Liver (tissue), 9 donors: ENCODE measurements around the gene ARL4D. TPM values are rescaled to one million over a fixed set of nuclear protein-coding genes. Genes with fewer than 3 reads are reported as not detected.

Source experiments
- DNase-seq: peaks from one replicate; pipeline ENCODE4 v3.0.0-alpha.2; 2017; ENCODE audit warnings: low spot score
- H3K27ac ChIP-seq, 2 donors: one replicate each; pipeline ENCODE4 v1.7.0; 2013; ENCODE audit warnings: inconsistent platforms in 2 of 2, low read length in 2 of 2, control low read depth in 1 of 2, low read depth in 1 of 2, mild to moderate bottlenecking in 1 of 2
- H3K27me3 ChIP-seq, 4 donors: one replicate each; pipeline versions ENCODE4 v1.6.1 to v1.7.0; 2013; ENCODE audit warnings: low read length in 3 of 4, inconsistent platforms in 1 of 4, mild to moderate bottlenecking in 1 of 4, moderate library complexity in 1 of 4; ENCODE audit not compliant: control insufficient read depth in 4 of 4, insufficient read depth in 4 of 4
- H3K36me3 ChIP-seq, 4 donors: one replicate each; pipeline versions ENCODE4 v1.6.1 to v1.7.0; 2013; ENCODE audit warnings: low read length in 3 of 4, mild to moderate bottlenecking in 3 of 4, low read depth in 1 of 4, moderate library complexity in 1 of 4; ENCODE audit not compliant: control insufficient read depth in 4 of 4, insufficient read depth in 3 of 4
- H3K4me1 ChIP-seq, 4 donors: one replicate each; pipeline versions ENCODE4 v1.6.1 to v1.7.0; 2013; ENCODE audit warnings: low read length in 3 of 4, mild to moderate bottlenecking in 3 of 4, moderate library complexity in 1 of 4; ENCODE audit not compliant: control insufficient read depth in 4 of 4, insufficient read depth in 4 of 4
- H3K4me3 ChIP-seq, 3 donors: one replicate each; pipeline versions ENCODE4 v1.6.1 to v1.7.0; 2013; ENCODE audit warnings: low read length in 3 of 3, control low read depth in 1 of 3, low read depth in 1 of 3, mild to moderate bottlenecking in 1 of 3
- H3K9ac ChIP-seq, 2 donors: one replicate each; pipeline ENCODE4 v1.7.0; 2013; ENCODE audit warnings: low read length in 2 of 2, mild to moderate bottlenecking in 2 of 2, moderate library complexity in 2 of 2, control low read depth in 1 of 2, low read depth in 1 of 2
- H3K9me3 ChIP-seq, 4 donors: one replicate each; pipeline versions ENCODE4 v1.6.1 to v1.7.0; 2013; ENCODE audit warnings: low read length in 3 of 4; ENCODE audit not compliant: control insufficient read depth in 4 of 4
- ATF3 ChIP-seq: IDR thresholded peaks from 2 replicates; pipeline ENCODE4 v1.6.1; 2016; ENCODE audit warnings: antibody characterized with exemption
- CTCF ChIP-seq: fragments of 150-350 bp; IDR thresholded peaks from 2 replicates; pipeline ENCODE4 v1.5.1; 2017; ENCODE audit warnings: improper control_type of control experiment, low read depth, low read length; ENCODE audit not compliant: missing input control
- EGR1 ChIP-seq, 2 donors: IDR thresholded peaks; 2 replicates each; pipeline ENCODE4 v1.6.1; 2016 to 2018; ENCODE audit warnings: antibody characterized with exemption in 2 of 2, low read depth in 2 of 2
- FOXA1 ChIP-seq: IDR thresholded peaks from 2 replicates; pipeline ENCODE4 v1.6.1; 2016; ENCODE audit warnings: antibody characterized with exemption
- FOXA2 ChIP-seq: IDR thresholded peaks from 2 replicates; pipeline ENCODE4 v1.6.1; 2016; ENCODE audit warnings: antibody characterized with exemption
- GABPA ChIP-seq, 2 donors: IDR thresholded peaks in 1 of 2; conservative IDR thresholded peaks in 1 of 2; 2 replicates each; pipeline ENCODE4 v1.6.1; 2016; ENCODE audit warnings: antibody characterized with exemption in 2 of 2, mild to moderate bottlenecking in 1 of 2, moderate library complexity in 1 of 2
- HNF4A ChIP-seq, 2 donors: conservative IDR thresholded peaks; 2 replicates each; pipeline ENCODE4 v1.6.1; 2016; ENCODE audit warnings: antibody characterized with exemption in 2 of 2, mild to moderate bottlenecking in 2 of 2
- HNF4G ChIP-seq: IDR thresholded peaks from 2 replicates; pipeline ENCODE4 v1.6.1; 2016; ENCODE audit warnings: antibody characterized with exemption
- JUND ChIP-seq, 2 donors: IDR thresholded peaks; 2 replicates each; pipeline ENCODE4 v1.6.1; 2016; ENCODE audit warnings: antibody characterized with exemption in 2 of 2
- MAX ChIP-seq: IDR thresholded peaks from 2 replicates; pipeline ENCODE4 v1.6.1; 2016; ENCODE audit warnings: antibody characterized with exemption
- NR2F2 ChIP-seq: IDR thresholded peaks from 2 replicates; pipeline ENCODE4 v1.6.1; 2016; ENCODE audit warnings: antibody characterized with exemption
- RAD21 ChIP-seq, 2 donors: IDR thresholded peaks; 2 replicates each; pipeline ENCODE4 v1.6.1; 2016; ENCODE audit warnings: antibody characterized with exemption in 2 of 2, mild to moderate bottlenecking in 2 of 2
- REST ChIP-seq: IDR thresholded peaks from 2 replicates; pipeline ENCODE4 v1.6.1; 2016; ENCODE audit warnings: antibody characterized with exemption, mild to moderate bottlenecking
- RXRA ChIP-seq, 2 donors: IDR thresholded peaks; 2 replicates each; pipeline ENCODE4 v1.6.1; 2017 to 2018; ENCODE audit warnings: antibody characterized with exemption in 2 of 2, mild to moderate bottlenecking in 1 of 2
- SP1 ChIP-seq: IDR thresholded peaks from 2 replicates; pipeline ENCODE4 v1.6.1; 2018; ENCODE audit warnings: antibody characterized with exemption, mild to moderate bottlenecking
- TAF1 ChIP-seq: conservative IDR thresholded peaks from 2 replicates; pipeline ENCODE4 v1.6.1; 2016; ENCODE audit warnings: antibody characterized with exemption, mild to moderate bottlenecking
- YY1 ChIP-seq: IDR thresholded peaks from 2 replicates; pipeline ENCODE4 v1.6.1; 2016; ENCODE audit warnings: antibody characterized with exemption, mild to moderate bottlenecking
- ZBTB33 ChIP-seq: IDR thresholded peaks from 2 replicates; pipeline ENCODE4 v1.6.1; 2016; ENCODE audit warnings: antibody characterized with exemption
- WGBS: extraction: QIAGEN DNeasy Blood & Tissue Kit; methylation state at CpG from one replicate; pipeline ENCODE4 v1.1.7; 2013; 5-methylcytosine and 5-hydroxymethylcytosine counted together
- polyA plus RNA-seq, 2 donors: library from polyadenylated mRNA; stranded (reverse) in 1 of 2; unstranded in 1 of 2; fragments of 200-250 nt in 1 of 2; fragments of >200 nt in 1 of 2; fragmentation: Nextera tagmentation in 1 of 2; extraction: Ambion mirVana in 1 of 2; gene quantifications; one replicate each; pipeline versions ENCODE4 v1.2.1 to v1.2.3, GENCODE V29; 2013 to 2015
- total RNA-seq, 2 donors: library from RNA; depleted of rRNA; stranded (reverse); fragments of >200 nt; gene quantifications; one replicate each; pipeline ENCODE4 v1.2.3, GENCODE V29; 2014
- donor health status: healthy.
- donor health status: healthy.
- donor health status: healthy.
- donor health status: healthy.
- donor health status: healthy.

ARL4D gene
- total and polyA plus RNA-seq, 4 donors, result 13.6 to 39.2 (median 17.6) TPM

- no peak overlapping the region for H3K27ac ChIP-seq
- H3K4me3 ChIP-seq, result no peak overlapping the region
- 97% methylated on average over 5 of the region's 5 CpGs for WGBS
- H3K9ac ChIP-seq, result no peak overlapping the region
- no peaks in the 10 kb centered on the region for H3K27me3 ChIP-seq
- H3K9me3 ChIP-seq, result peaks cover 0 to 7% (median 1%) of the 10 kb centered on the region in 4 donors
- H3K36me3 ChIP-seq, result no peaks in the 10 kb centered on the region
- H3K4me1 ChIP-seq, result peaks cover 0 to 15% (median 5%) of the 10 kb centered on the region in 4 donors
- no peak for DNase-seq
- no peak for TF ChIP-seq RXRA (IDR thresholded peaks at IDR 0.05)
- TF ChIP-seq TAF1, result no peak
- no peak for TF ChIP-seq SP1
- no peak for TF ChIP-seq RAD21 (IDR thresholded peaks at IDR 0.05)
- no peak for TF ChIP-seq FOXA1
- TF ChIP-seq YY1, result no peak
- no peak for TF ChIP-seq REST
- no peak for TF ChIP-seq EGR1 (IDR thresholded peaks at IDR 0.05; ENCODE audit: low read depth in 2 of 2)
- TF ChIP-seq HNF4G, result no peak
- no peak for TF ChIP-seq ZBTB33
- TF ChIP-seq CTCF, result no peak
- no peak for TF ChIP-seq JUND (IDR thresholded peaks at IDR 0.05)
- no peak for TF ChIP-seq HNF4A (conservative IDR thresholded peaks at IDR 0.05)
- no peak for TF ChIP-seq FOXA2
- TF ChIP-seq NR2F2, result no peak
- TF ChIP-seq MAX, result no peak
- no peak for TF ChIP-seq ATF3
- no peak for TF ChIP-seq GABPA (IDR thresholded peaks at IDR 0.05 in 1 of 2, conservative IDR thresholded peaks at IDR 0.05 in 1 of 2)
Observed at GRCh38 chr17:43380307-43380706, 18.5 kb upstream of the ARL4D start.
